CD4-positive, alpha-beta T cell treated with Interleukin-17A for 4 hours (primary cell): Measurements from ENCODE around the gene ZBTB46.
A peak's percentile ranks its signal among the peaks of the same experiment; 100 is the strongest.

Source experiments
- DNase-seq: peaks from one replicate; pipeline ENCODE4 v3.0.0-alpha.2; 2020; ENCODE audit warnings: mixed read lengths

The ZBTB46 gene

DNA sequence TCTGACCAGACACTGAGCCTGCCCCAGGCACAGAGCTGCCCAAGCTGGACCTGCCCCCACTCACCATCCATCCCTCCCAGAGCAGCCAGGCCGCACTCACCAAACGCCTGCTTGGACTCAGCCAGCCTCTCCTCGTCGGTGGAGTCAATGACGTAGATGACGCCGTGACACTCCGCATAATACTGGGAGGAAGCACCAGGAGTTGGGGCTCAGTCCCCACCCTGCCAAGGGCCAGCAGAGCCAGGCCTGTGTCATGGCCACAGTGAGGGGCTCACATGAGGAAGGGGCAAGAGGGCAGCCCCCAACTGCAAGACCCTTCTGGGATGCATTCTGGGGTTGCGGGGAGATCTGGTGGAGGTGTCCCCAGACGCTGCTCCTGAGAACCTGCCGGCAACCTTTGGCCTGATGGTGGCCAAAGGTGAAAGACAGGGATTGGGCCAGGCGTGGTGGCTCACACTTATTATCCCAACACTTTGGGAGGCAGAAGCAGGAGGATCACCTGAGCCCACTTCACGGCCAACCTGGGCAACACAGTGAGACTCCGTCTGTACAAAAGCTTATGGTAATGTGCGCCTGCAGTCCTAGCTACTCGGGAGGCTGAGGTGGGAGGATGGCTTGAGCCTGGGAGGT lies 128.9 kb downstream of the ZBTB46 start:
- no peak for DNase-seq

DNA sequence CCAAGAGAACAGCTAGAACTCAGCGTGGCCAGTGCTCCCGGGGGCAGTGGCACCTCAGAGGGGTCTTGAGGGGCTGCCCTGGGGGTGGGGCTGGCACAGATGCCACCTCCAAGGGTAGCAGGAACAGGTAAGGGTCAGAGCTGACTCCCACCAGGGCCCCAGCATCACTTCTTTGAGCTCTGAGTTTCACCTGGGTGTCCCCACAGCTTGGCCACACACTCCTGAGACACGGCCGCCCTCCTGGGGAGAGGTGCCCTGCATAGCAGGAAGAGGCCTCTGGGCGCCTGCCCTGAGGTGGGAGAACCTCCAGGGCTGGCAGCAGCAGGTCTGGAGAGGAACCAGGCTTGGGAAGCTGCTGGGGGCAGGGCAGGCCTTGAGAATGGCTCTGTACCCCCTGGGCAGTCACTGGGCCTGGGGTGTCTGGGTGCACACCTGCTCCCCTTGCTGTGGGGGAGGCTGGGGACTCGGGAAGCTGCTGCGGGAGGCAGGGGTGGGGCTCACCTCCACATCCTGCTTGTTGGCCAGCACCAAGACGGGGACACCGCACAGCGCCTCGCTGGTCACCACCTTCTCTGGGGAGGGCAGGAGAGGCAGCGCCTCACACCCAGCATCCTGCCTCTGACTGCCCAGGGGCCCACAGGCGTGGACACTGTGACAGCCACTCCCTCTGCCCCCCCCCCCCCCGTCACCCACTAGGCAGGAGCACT lies 129.6 kb downstream of the ZBTB46 start:
- no peak for DNase-seq

GRCh38 chr20:63701051-63701328 lies 130.1 kb downstream of the ZBTB46 start:
- no peak for DNase-seq

DNA sequence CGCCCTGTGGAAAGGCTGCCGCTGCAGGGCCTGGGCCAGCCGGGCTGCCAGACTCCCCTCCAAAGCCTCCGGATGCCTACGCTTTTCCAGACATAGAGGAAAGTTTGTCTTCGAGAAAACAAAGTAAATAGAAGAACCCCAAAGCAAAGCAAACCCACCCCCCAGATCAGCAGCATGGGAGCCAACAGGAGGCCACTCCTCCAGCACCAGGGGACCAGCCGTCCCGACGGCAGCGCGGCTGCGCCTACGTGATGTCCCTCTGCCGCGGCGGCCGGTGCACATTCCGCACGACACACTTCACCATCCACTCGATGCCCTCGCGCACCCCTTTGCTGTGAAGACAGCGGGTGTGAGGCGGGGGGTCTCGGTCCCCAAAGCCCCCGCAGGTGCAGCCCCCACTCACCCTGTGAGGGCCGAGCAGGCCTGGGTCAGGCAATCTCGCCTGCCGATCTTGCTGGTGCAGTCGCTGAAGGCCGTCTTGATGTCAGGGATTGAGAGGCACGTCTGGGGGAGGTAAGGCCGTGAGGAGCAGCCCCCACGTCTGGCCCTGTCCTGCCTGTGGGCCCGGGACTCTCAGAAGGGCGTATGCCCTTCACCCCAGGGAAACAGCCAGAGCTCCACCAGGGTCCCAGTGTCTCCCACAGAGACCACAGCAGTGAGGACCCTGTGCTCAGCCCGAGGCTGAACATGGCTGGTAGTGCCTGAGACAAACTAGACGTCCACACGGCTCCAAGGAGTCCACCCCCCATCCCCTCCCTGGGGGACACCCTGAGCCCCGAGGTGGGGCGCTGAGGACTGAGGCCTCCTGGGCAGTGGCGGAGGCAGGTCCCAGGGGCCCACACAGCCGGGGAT lies 130.6 kb downstream of the ZBTB46 start:
- no peak for DNase-seq

- no peak for DNase-seq
Observed at GRCh38 chr20:63699466-63700198, 131.4 kb downstream of the ZBTB46 start.

DNA sequence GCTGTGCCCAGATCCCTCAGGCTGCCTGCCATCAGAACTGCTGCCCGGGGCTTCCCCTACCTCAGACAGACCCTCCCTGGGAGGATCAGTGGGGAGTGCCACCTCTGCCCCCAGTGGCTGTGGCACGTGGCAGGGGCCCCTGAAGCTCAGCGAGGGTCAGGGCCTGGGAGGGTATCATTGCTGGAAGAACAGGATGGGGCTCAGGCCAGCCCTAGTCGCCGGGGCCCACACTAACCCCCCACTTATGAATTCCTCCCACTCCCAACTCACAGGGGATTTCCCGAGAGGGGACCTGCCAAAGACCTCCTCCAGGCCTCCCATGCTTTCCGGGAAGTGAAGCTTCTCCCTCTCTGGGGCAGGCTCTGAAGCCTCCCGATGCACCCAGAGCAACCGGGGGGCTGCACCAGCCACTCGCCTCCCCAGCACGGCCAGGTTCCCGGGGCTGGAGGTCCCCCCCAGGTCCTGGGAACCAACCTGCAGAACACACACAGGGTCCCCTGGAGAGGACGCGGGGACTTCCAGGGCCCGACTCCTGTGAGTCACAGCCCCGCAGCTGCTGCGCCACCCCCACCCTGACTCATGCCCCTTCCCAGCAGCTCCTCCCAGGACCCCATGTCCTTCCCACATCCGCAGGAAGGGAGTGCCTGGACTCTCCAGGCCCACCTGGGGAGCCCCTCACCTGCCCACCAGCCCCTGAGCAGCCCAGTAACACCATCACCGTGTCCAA lies 132.2 kb downstream of the ZBTB46 start:
- peak; percentile 31 for DNase-seq

- DNase-seq, result no peak
Observed at GRCh38 chr20:63697868-63698545, 133.1 kb downstream of the ZBTB46 start.

DNA sequence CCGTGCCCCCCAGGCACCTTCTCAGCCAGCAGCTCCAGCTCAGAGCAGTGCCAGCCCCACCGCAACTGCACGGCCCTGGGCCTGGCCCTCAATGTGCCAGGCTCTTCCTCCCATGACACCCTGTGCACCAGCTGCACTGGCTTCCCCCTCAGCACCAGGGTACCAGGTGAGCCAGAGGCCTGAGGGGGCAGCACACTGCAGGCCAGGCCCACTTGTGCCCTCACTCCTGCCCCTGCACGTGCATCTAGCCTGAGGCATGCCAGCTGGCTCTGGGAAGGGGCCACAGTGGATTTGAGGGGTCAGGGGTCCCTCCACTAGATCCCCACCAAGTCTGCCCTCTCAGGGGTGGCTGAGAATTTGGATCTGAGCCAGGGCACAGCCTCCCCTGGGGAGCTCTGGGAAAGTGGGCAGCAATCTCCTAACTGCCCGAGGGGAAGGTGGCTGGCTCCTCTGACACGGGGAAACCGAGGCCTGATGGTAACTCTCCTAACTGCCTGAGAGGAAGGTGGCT lies 133.7 kb downstream of the ZBTB46 start:
- no peak for DNase-seq

GRCh38 chr20:63696628-63697356 lies 134.3 kb downstream of the ZBTB46 start, which contains the start of gene TNFRSF6B:
Gene TNFRSF6B, plus strand, starts transcription at chr20:63696652. Its CDS starts 116 bp downstream, at chr20:63696768.
- DNase-seq, result peak; percentile 41

DNA sequence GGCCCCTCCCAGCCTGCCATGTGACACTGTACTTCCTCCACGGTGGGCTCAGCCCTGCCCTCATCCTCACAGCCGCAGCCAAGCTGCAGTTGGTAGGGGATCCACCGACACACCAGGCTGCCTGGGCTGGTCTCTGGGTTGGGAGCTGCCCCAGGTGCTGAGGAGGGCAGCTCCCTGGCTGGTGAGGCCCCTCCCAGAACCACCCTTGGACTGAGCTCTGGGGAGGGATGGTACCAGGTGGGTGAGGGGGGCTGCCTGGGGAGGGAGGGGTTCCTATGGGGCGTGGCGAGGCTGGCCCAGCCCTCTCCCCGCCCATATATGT lies 134.8 kb downstream of the ZBTB46 start:
- DNase-seq, result peak; percentile 36

GRCh38 chr20:63695424-63696305 lies 135.4 kb downstream of the ZBTB46 start:
- no peak for DNase-seq

DNA sequence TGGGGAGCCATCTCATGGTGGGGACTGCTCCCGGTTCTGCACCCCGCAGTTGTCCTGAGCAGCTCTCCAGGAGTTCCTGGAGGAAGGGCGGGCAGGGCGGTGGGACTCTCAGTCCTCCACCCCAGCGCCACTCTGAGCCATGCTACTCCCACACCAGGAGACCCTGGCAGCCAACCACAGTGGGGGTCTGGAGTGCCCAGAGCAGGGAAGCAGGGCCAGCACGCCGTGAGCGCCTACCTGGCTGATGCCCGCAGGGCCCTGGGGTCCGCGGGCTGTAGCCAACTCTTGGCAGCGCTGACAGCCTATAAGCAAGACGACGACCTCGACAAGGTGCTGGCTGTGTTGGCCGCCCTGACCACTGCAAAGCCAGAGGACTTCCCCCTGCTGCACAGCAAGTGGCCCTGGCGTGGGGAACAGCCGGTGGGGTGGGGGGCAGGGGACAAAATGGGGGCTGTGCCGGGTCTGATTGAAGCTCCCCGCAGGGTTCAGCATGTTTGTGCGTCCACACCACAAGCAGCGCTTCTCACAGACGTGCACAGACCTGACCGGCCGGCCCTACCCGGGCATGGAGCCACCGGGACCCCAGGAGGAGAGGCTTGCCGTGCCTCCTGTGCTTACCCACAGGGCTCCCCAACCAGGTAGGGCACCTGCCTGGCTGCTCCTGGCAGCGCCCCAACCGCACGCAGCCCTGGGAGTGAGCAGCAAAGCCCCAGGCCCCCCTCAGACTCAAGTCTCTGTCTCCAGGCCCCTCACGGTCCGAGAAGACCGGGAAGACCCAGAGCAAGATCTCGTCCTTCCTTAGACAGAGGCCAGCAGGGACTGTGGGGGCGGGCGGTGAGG lies 136.3 kb downstream of the ZBTB46 start:
- no peak for DNase-seq

- no peak for DNase-seq
Observed at GRCh38 chr20:63693733-63694583, 137.1 kb downstream of the ZBTB46 start.
